H1 (cell line): Measurements from ENCODE around the gene DAPK3. TPM values are rescaled to one million over a fixed set of nuclear protein-coding genes. Genes with fewer than 3 reads are reported as not detected.
A peak's percentile ranks its signal among the peaks of the same experiment; 100 is the strongest.

Source experiments
- CTCF ChIA-PET: fragments of 300-600 bp; sonication (Branson Sonifier 250); formaldehyde crosslinking; loops from one replicate; lab custom pipeline; 2021; ENCODE audit not compliant: partially characterized antibody; lab: Charles Lee
- POLR2A ChIA-PET: fragments of 300-600 bp; sonication (Branson Sonifier 250); formaldehyde crosslinking; loops from one replicate; lab custom pipeline; 2021; ENCODE audit warnings: inconsistent platforms; ENCODE audit not compliant: partially characterized antibody; lab: Charles Lee
- DNase-seq, 2 experiments: peaks; one replicate each; pipeline versions ENCODE4 v3.0.0 to v3.0.0-alpha.2; 2010 to 2022; ENCODE audit warnings: low spot score in 2 of 2, low read depth in 1 of 2, mixed read lengths in 1 of 2
- FAIRE-seq: peaks from 2 replicates; lab custom pipeline; 2011; peaks lifted over from hg19 to GRCh38; lab: Jason Lieb, UNC
- H2AFZ ChIP-seq: 2 replicates; pipeline ENCODE4 v1.8.1; 2012; ENCODE audit warnings: low read length, inconsistent platforms
- H2AK5ac ChIP-seq: 2 replicates; pipeline ENCODE4 v1.6.1; 2013; ENCODE audit warnings: low read depth, low read length
- H2BK120ac ChIP-seq: replicated peaks from 2 replicates; pipeline ENCODE3; 2013; ENCODE audit warnings: low read depth, low read length, inconsistent platforms
- H2BK12ac ChIP-seq: 2 replicates; pipeline ENCODE4 v1.6.1; 2013; ENCODE audit warnings: low read depth, low read length
- H2BK15ac ChIP-seq: 2 replicates; pipeline ENCODE4 v1.6.1; 2013; ENCODE audit warnings: low read length
- H2BK20ac ChIP-seq: 2 replicates; pipeline ENCODE4 v1.6.1; 2013; ENCODE audit warnings: low read length
- H2BK5ac ChIP-seq: 2 replicates; pipeline ENCODE4 v1.6.1; 2013; ENCODE audit warnings: low read depth, low read length
- H3K14ac ChIP-seq: 2 replicates; pipeline ENCODE4 v1.6.1; 2013; ENCODE audit warnings: inconsistent platforms; ENCODE audit not compliant: insufficient read length
- H3K18ac ChIP-seq: 2 replicates; pipeline ENCODE4 v1.6.1; 2013; ENCODE audit warnings: low read length; ENCODE audit errors: extremely low read depth
- H3K23ac ChIP-seq: 2 replicates; pipeline ENCODE4 v1.6.1; 2013; ENCODE audit warnings: inconsistent platforms; ENCODE audit not compliant: insufficient read length
- H3K23me2 ChIP-seq: 2 replicates; pipeline ENCODE4 v1.6.1; 2013; ENCODE audit warnings: low read depth, low read length
- H3K27ac ChIP-seq: 2 replicates; pipeline ENCODE4 v1.6.1; 2011; ENCODE audit warnings: low read depth, low read length, inconsistent platforms
- H3K27me3 ChIP-seq, 4 experiments: replicated peaks in 1 of 4; 1 replicate in 1 of 4; 2 replicates in 3 of 4; pipeline versions ENCODE4 v1.6.1 to v1.8.1; 2011 to 2013; ENCODE audit warnings: low read length in 3 of 4, mild to moderate bottlenecking in 3 of 4, inconsistent platforms in 2 of 4, mixed read lengths in 2 of 4, moderate library complexity in 1 of 4; ENCODE audit not compliant: control insufficient read depth in 3 of 4, insufficient read depth in 3 of 4; ENCODE audit errors: extremely low read depth in 1 of 4
- H3K36me3 ChIP-seq, 4 experiments: 2 replicates each; pipeline versions ENCODE4 v1.6.1 to v1.8.1; 2011 to 2013; ENCODE audit warnings: mild to moderate bottlenecking in 4 of 4, low read length in 3 of 4, moderate library complexity in 2 of 4, control low read depth in 1 of 4, inconsistent platforms in 1 of 4; ENCODE audit not compliant: insufficient read depth in 4 of 4, control insufficient read depth in 2 of 4
- H3K4ac ChIP-seq: replicated peaks from 2 replicates; pipeline ENCODE3; 2013; ENCODE audit warnings: low read length, low read depth, mixed read lengths, inconsistent platforms; ENCODE audit not compliant: insufficient read length
- H3K4me1 ChIP-seq, 4 experiments: replicated peaks in 1 of 4; 1 replicate in 1 of 4; 2 replicates in 3 of 4; pipeline versions ENCODE4 v1.6.1 to v1.8.1; 2011 to 2013; ENCODE audit warnings: low read length in 3 of 4, inconsistent platforms in 2 of 4, mixed read lengths in 1 of 4; ENCODE audit not compliant: insufficient read depth in 4 of 4, control insufficient read depth in 3 of 4
- H3K4me2 ChIP-seq, 2 experiments: 2 replicates each; pipeline versions ENCODE4 v1.6.1 to v1.8.1; 2011 to 2013; ENCODE audit warnings: low read depth in 2 of 2, low read length in 2 of 2, control low read depth in 1 of 2, inconsistent platforms in 1 of 2, mild to moderate bottlenecking in 1 of 2; ENCODE audit not compliant: insufficient read depth in 1 of 2
- H3K4me3 ChIP-seq, 4 experiments: fragments of 200-600, 300-600 bp in 1 of 4; sonication (generic), shearing (Covaris generic), sonication (Bioruptor Twin) in 1 of 4; 2 replicates each; pipeline versions ENCODE4 v1.5.1 to v1.8.1; 2011 to 2016; ENCODE audit warnings: low read length in 4 of 4, low read depth in 3 of 4, control low read depth in 2 of 4, inconsistent platforms in 2 of 4, mild to moderate bottlenecking in 2 of 4, mixed read lengths in 1 of 4, moderate library complexity in 1 of 4; ENCODE audit not compliant: insufficient read depth in 2 of 4; ENCODE audit errors: extremely low read depth in 1 of 4
- H3K56ac ChIP-seq: replicated peaks from 2 replicates; pipeline ENCODE3; 2013; ENCODE audit warnings: low read depth, mild to moderate bottlenecking, mixed read lengths, low read length, inconsistent platforms; ENCODE audit not compliant: insufficient read length
- H3K79me1 ChIP-seq: 2 replicates; pipeline ENCODE4 v1.6.1; 2013; ENCODE audit warnings: low read depth, low read length, control low read depth
- H3K79me2 ChIP-seq, 2 experiments: 2 replicates each; pipeline versions ENCODE4 v1.6.1 to v1.8.1; 2012 to 2013; ENCODE audit warnings: low read length in 2 of 2, mild to moderate bottlenecking in 2 of 2, inconsistent platforms in 1 of 2; ENCODE audit not compliant: insufficient read depth in 2 of 2, control insufficient read depth in 1 of 2
- H3K9ac ChIP-seq, 4 experiments: replicated peaks in 1 of 4; 1 replicate in 1 of 4; 2 replicates in 3 of 4; pipeline versions ENCODE4 v1.6.1 to v1.8.1; 2011 to 2013; ENCODE audit warnings: low read depth in 3 of 4, low read length in 3 of 4, control low read depth in 2 of 4, mild to moderate bottlenecking in 2 of 4, moderate library complexity in 2 of 4, inconsistent platforms in 1 of 4; ENCODE audit errors: extremely low read depth in 1 of 4
- H3K9me3 ChIP-seq, 2 experiments: 2 replicates each; pipeline versions ENCODE4 v1.6.1 to v1.8.1; 2012 to 2013; ENCODE audit warnings: mild to moderate bottlenecking in 2 of 2, moderate library complexity in 2 of 2, control low read depth in 1 of 2, inconsistent platforms in 1 of 2, low read depth in 1 of 2, low read length in 1 of 2, mixed read lengths in 1 of 2; ENCODE audit not compliant: insufficient read depth in 2 of 2
- H4K20me1 ChIP-seq, 2 experiments: replicated peaks in 1 of 2; 2 replicates each; pipeline versions ENCODE3 to v1.8.1; 2011 to 2013; ENCODE audit warnings: inconsistent platforms in 2 of 2, low read length in 2 of 2, mild to moderate bottlenecking in 1 of 2; ENCODE audit not compliant: insufficient read depth in 2 of 2, control insufficient read depth in 1 of 2
- H4K5ac ChIP-seq: 2 replicates; pipeline ENCODE4 v1.6.1; 2013; ENCODE audit warnings: low read length, low read depth, mixed read lengths, inconsistent platforms; ENCODE audit not compliant: insufficient read length
- H4K8ac ChIP-seq: 2 replicates; pipeline ENCODE4 v1.8.0; 2013; ENCODE audit warnings: mild to moderate bottlenecking, moderate library complexity, low read length, inconsistent platforms; ENCODE audit not compliant: insufficient read depth; ENCODE audit errors: extremely low read depth
- H4K91ac ChIP-seq: replicated peaks from 2 replicates; pipeline ENCODE3; 2013; ENCODE audit warnings: low read length, mixed read lengths, inconsistent platforms; ENCODE audit not compliant: insufficient read length
- ASH2L ChIP-seq: fragments of 200-600, 300-600 bp; sonication (generic); IDR thresholded peaks from one replicate; pipeline ENCODE4 v1.7.1; 2017; ENCODE audit warnings: low read length
- BRCA1 ChIP-seq: IDR thresholded peaks from 2 replicates; pipeline ENCODE4 v1.6.1; 2012; ENCODE audit warnings: low read depth, low read length, improper control_type of control experiment
- KDM5A ChIP-seq: fragments of 200-600 bp; IDR thresholded peaks from 2 replicates; pipeline ENCODE4 v1.7.1; 2012; ENCODE audit warnings: mild to moderate bottlenecking, low read length, inconsistent platforms, mixed read lengths
- POLR2AphosphoS5 ChIP-seq: IDR thresholded peaks from 2 replicates; pipeline ENCODE4 v1.6.1; 2011; ENCODE audit warnings: low read depth, low read length
- RBBP5 ChIP-seq: IDR thresholded peaks from 2 replicates; pipeline ENCODE4 v1.7.1; 2012; ENCODE audit warnings: low read depth, mild to moderate bottlenecking, inconsistent platforms, low read length, moderate library complexity, borderline replicate concordance
- polyA plus RNA-seq, 7 experiments: library from polyadenylated mRNA; depleted of rRNA in 3 of 7; stranded (reverse) in 5 of 7; unstranded in 2 of 7; fragments of >200 nt in 5 of 7; fragments of 200-250 nt in 2 of 7; gene quantifications; 1 replicate in 5 of 7; 2 replicates in 1 of 7; 4 replicates in 1 of 7; pipeline versions ENCODE4 v1.2.1 to v1.2.3, GENCODE V29; 2011 to 2013; ENCODE audit warnings: missing spikeins in 2 of 7, mixed read lengths in 2 of 7
- total RNA-seq: library from RNA; stranded (reverse); fragmentation: NEBNext Ultra II Directional; extraction: Animal tissue kit (Norgen Biotek cat#: 25700); gene quantifications from 2 replicates; pipeline ENCODE4 v1.2.1, GENCODE V29; 2021
- TF ChIP-seq, protein P1 (sequence below): IDR thresholded peaks from 2 replicates; pipeline ENCODE4 v1.6.1; 2011; ENCODE audit warnings: low read length, improper control_type of control experiment
- TF ChIP-seq, protein P2 (sequence below): IDR thresholded peaks from 2 replicates; pipeline ENCODE4 v1.6.1; 2011; ENCODE audit warnings: low read depth, mild to moderate bottlenecking, low read length; ENCODE audit not compliant: insufficient read depth

The DAPK3 gene
- total and polyA plus RNA-seq, 2 of the 8 experiments (the other 6 are each of a cell fraction or from before 2014, with no cell fraction given) = 53.2 to 78.1 TPM

DNA sequence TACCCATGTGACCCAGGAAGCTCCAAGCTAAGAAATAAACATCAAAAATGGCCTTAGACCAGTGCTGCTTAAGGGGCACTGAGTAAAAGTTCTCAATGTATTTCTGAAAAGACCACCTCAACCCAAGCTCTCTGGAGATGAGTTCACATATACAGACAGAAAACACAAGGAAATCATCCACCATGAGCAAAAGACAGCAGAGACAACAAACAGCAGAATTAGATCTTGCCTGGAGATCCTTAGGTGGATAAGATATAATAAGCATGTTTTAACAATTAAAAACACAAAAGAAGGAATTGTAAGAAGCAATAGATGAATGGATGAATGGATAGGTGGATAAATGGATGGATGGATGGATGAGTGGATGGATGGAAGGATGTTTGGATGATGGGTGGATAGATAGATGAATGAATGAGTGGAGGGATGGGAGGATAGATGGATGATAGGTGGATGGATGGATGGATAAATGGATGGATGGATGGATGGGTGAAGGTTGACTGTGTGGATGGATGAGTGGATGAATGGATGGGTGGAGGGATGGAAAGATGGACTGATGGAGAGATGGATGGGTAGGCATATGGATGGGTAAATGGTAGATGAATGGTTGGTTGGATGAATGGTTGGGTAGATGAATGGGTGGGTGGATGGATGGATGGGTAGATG, 47.7 kb downstream of the DAPK3 start:
- no peak overlapping the region for H2BK12ac ChIP-seq
- no peak for TF ChIP-seq BRCA1
- TF ChIP-seq, protein P1, sequence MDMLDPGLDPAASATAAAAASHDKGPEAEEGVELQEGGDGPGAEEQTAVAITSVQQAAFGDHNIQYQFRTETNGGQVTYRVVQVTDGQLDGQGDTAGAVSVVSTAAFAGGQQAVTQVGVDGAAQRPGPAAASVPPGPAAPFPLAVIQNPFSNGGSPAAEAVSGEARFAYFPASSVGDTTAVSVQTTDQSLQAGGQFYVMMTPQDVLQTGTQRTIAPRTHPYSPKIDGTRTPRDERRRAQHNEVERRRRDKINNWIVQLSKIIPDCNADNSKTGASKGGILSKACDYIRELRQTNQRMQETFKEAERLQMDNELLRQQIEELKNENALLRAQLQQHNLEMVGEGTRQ = no peak
- TF ChIP-seq RBBP5 = no peak
- TF ChIP-seq ASH2L = no peak
- TF ChIP-seq, protein P2, sequence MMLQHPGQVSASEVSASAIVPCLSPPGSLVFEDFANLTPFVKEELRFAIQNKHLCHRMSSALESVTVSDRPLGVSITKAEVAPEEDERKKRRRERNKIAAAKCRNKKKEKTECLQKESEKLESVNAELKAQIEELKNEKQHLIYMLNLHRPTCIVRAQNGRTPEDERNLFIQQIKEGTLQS = no peak
- TF ChIP-seq POLR2AphosphoS5 = no peak; the same call in 1 of the 2 replicates
- no peak for TF ChIP-seq KDM5A
- TF ChIP-seq, all 59 proteins: peak for 0
- no peak overlapping the region for H3K18ac ChIP-seq
- H3K4me3 ChIP-seq = no peak overlapping the region
- no peaks in the 10 kb centered on the region for H3K27me3 ChIP-seq
- H3K4me2 ChIP-seq = no peak overlapping the region
- no peak overlapping the region for H2BK5ac ChIP-seq
- H3K9ac ChIP-seq = no peak overlapping the region
- H3K23ac ChIP-seq = no peak overlapping the region
- peaks cover 4% of the 10 kb centered on the region in 2 experiments; a peak in 1 of 4 replicates for H3K9me3 ChIP-seq
- H3K79me1 ChIP-seq = no peaks in the 10 kb centered on the region
- CTCF ChIA-PET = no interaction called here
- H2BK15ac ChIP-seq = no peak overlapping the region
- no peak overlapping the region for H2AK5ac ChIP-seq
- no peak overlapping the region for H2BK120ac ChIP-seq
- H4K5ac ChIP-seq = no peak overlapping the region
- no peak overlapping the region for H4K8ac ChIP-seq
- H3K56ac ChIP-seq = peak overlapping the region; percentile 46
- H3K36me3 ChIP-seq = peaks cover 10 to 37% (median 24%) of the 10 kb centered on the region in 4 experiments; a peak in 7 of 8 replicates
- H2AFZ ChIP-seq = no peak overlapping the region
- no peaks in the 10 kb centered on the region for H3K79me2 ChIP-seq
- POLR2A ChIA-PET = no interaction called here
- DNase-seq = no peak
- peaks cover 10% of the 10 kb centered on the region; the same call in 1 of the 2 replicates for H3K23me2 ChIP-seq
- H3K4ac ChIP-seq = no peak overlapping the region
- H4K20me1 ChIP-seq = peaks cover 0 to 8% of the 10 kb centered on the region in 2 experiments
- no peak overlapping the region for H2BK20ac ChIP-seq
- H3K14ac ChIP-seq = no peak overlapping the region
- no peak overlapping the region for H4K91ac ChIP-seq
- H3K4me1 ChIP-seq = no peaks in the 10 kb centered on the region
- no peak for FAIRE-seq
- H3K27ac ChIP-seq = no peak overlapping the region
